Thymus (tissue), 11 donors: Measurements from ENCODE around the gene SLC6A3. TPM values are rescaled to one million over a fixed set of nuclear protein-coding genes. Genes with fewer than 3 reads are reported as not detected.
"Not testable (repeated sequence)": the region's sequence is repeated elsewhere in the genome, so short reads cannot be mapped to it uniquely, and the experiment has no call there.

ENCODE experiments used
- DNase-seq, 9 donors: peaks; one replicate each; pipeline ENCODE4 v3.0.0-alpha.2; 2013; ENCODE audit warnings: low spot score in 9 of 9, low read depth in 6 of 9, missing footprints in 1 of 9
- H3K27ac ChIP-seq, 2 donors: one replicate each; pipeline ENCODE4 v1.5.1; 2013; ENCODE audit warnings: control low read depth in 1 of 2, low read depth in 1 of 2, low read length in 1 of 2, mild to moderate bottlenecking in 1 of 2, moderate library complexity in 1 of 2
- H3K27me3 ChIP-seq, 2 donors: one replicate each; pipeline ENCODE4 v1.5.1; 2013; ENCODE audit warnings: low read length in 1 of 2; ENCODE audit not compliant: control insufficient read depth in 2 of 2, insufficient read depth in 1 of 2
- H3K36me3 ChIP-seq, 2 donors: one replicate each; pipeline ENCODE4 v1.5.1; 2013; ENCODE audit warnings: low read length in 1 of 2, mild to moderate bottlenecking in 1 of 2, moderate library complexity in 1 of 2; ENCODE audit not compliant: control insufficient read depth in 2 of 2, insufficient read depth in 2 of 2
- H3K4me1 ChIP-seq, 2 donors: one replicate each; pipeline ENCODE4 v1.5.1; 2013; ENCODE audit warnings: low read length in 2 of 2; ENCODE audit not compliant: control insufficient read depth in 2 of 2, insufficient read depth in 2 of 2
- H3K4me3 ChIP-seq, 2 donors: one replicate each; pipeline ENCODE4 v1.5.1; 2013; ENCODE audit warnings: low read length in 2 of 2, control low read depth in 1 of 2, mild to moderate bottlenecking in 1 of 2
- H3K9me3 ChIP-seq, 2 donors: one replicate each; pipeline ENCODE4 v1.5.1; 2013; ENCODE audit warnings: low read length in 1 of 2, mild to moderate bottlenecking in 1 of 2; ENCODE audit not compliant: control insufficient read depth in 2 of 2, insufficient read depth in 1 of 2
- WGBS: extraction: QIAGEN DNeasy Blood & Tissue Kit; methylation state at CpG from one replicate; pipeline ENCODE4 v1.1.7; 2013; 5-methylcytosine and 5-hydroxymethylcytosine counted together
- polyA plus RNA-seq: library from polyadenylated mRNA; stranded (reverse); fragments of 200-250 nt; gene quantifications from one replicate; pipeline ENCODE4 v1.2.3, GENCODE V29; 2013
- total RNA-seq: library from RNA; stranded (reverse); fragments of 120-200 nt; gene quantifications from one replicate; pipeline ENCODE4 v1.2.4, GENCODE V29; 2013
- donor health status: healthy.

Gene SLC6A3
- total and polyA plus RNA-seq, 2 donors, result 0.33 to 14.9 TPM

DNA sequence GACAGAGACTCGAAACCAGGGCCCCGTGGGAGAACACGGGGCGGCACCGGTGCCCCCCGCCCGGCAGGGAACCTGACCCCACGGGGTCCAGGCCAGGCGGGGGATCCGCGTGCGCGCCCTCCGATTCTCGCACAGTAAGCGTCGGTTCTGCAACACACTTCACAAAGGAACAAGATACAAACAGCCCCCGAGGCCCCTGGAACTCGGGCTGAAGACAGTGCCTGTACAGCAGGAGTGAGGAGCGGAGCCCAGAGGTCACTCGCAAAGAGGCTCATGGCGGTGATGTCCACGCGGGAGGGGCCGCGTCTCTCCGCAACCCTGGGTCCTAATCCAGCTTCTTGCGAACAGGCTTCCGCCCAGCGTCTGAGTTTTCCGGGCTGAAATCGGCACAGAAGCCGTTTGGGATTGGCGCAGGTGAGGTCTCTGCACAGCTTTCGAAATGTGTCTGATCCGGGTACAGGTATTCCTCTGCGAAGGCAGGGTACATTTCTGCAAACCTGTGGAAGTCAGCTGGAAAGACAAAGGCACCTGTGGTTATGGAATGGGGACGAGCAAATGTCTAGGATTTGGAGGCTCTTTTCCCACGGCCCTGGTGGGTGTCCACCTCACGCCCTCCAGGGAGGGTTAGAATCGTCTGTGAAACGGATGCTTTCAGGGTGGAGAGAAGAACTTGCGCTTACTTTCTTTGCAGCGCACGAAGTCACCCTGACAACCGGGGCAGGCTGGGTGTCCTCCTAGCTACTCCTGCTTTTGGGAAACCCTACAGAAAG, 18.3 kb upstream of the SLC6A3 start:
- Histone ChIP-seq H3K27me3 (no peaks in the 10 kb centered on the region), H3K4me3 (no peak overlapping the region), H3K9me3 (peaks cover 0 to 7% of the 10 kb centered on the region in 2 donors), H3K27ac (no peak overlapping the region), H3K36me3 (peaks cover 18 to 47% of the 10 kb centered on the region in 2 donors), H3K4me1 (peaks cover 0 to 5% of the 10 kb centered on the region in 2 donors)
- WGBS, result 98% methylated on average over 46 of the region's 46 CpGs
- no peak for DNase-seq

DNA sequence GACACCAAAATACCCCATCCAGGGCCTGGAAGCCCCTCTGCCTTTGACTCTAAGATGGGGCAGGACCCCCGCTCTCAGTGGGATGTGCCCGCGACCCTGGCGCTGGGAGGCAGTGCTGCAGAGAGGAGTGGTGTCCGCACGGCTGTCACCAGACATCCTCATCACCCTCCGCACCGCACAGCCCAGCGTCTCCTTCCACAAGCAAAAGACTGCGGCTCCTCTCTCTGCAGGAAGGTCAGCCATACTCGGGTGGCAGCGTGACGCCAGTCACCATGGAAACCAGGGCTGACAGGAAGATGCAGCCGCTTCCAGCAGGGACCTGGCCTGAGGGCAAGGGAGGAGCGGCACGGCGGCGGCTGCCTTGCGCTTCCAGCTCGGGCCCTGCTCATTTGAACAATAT, 17.1 kb upstream of the SLC6A3 start:
- Histone ChIP-seq H3K27ac (no peak overlapping the region), H3K4me1 (peaks cover 0 to 5% of the 10 kb centered on the region in 2 donors), H3K36me3 (peaks cover 18 to 47% of the 10 kb centered on the region in 2 donors), H3K9me3 (peaks cover 0 to 15% of the 10 kb centered on the region in 2 donors), H3K4me3 (no peak overlapping the region), H3K27me3 (no peaks in the 10 kb centered on the region)
- whole genome bisulfite sequencing, result 92% methylated on average over 20 of the region's 20 CpGs
- DNase-seq, result no peak

DNA sequence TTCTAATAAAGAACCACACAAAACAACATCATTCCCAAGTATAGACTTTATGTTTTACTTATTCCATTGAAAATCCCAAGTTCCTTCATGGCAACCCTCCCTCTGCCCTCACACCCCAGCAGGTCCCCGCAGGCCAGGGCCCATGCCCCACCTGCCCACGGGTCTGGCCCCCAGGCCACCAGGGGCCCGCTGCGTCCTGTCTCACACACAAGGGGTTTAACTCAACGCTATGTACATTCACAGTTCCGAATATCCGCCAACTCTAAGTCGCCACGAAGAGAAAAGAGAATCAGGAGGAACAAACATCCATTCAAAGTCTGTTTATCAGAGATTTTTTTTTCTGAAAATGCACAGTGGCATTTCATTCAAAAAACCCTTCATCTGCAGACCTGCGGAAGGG, 16.2 kb upstream of the SLC6A3 start:
- H3K9me3 ChIP-seq, result peaks cover 5 to 13% of the 10 kb centered on the region in 2 donors
- H3K27me3 ChIP-seq, result no peaks in the 10 kb centered on the region
- 99% methylated on average over 10 of the region's 10 CpGs for WGBS
- peaks cover 18 to 46% of the 10 kb centered on the region in 2 donors for H3K36me3 ChIP-seq
- peaks cover 0 to 5% of the 10 kb centered on the region in 2 donors for H3K4me1 ChIP-seq
- no peak for DNase-seq
- no peak overlapping the region for H3K4me3 ChIP-seq
- H3K27ac ChIP-seq, result no peak overlapping the region

DNA sequence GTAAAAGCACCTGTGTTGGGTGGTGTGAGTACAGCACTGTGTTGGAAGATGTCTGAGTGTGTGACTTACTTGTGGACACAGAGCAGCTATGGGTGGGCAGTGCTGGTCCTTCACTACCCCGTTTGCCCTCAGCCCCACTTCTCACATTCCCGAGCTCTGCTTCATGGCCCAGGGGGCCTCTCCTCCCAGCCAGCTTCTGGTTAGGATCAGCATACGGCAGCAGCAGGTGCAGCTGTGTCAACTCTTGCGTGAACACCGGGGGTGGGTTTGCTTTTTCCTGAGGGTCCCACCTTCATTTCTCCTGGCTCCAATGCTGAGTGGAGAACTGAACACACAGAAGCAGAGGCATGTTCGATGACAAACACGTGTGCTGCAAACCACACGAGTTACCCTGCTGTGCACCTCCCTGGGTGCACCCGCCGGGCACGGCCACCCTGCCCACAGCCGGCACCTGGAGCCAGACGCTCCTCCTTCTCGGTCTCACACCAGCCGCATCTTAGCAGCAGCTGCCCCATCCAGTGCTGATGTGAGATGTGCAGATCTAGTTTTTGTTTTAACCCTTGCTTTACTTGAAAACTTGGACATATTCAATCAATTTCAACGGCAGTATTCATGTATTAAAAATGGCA, 14.9 kb upstream of the SLC6A3 start:
- DNase-seq, result no peak
- H3K27ac ChIP-seq, result no peak overlapping the region
- no peak overlapping the region for H3K4me3 ChIP-seq
- H3K36me3 ChIP-seq, result peaks cover 18 to 39% of the 10 kb centered on the region in 2 donors
- 75% methylated on average over 16 of the region's 16 CpGs for WGBS
- peaks cover 0 to 5% of the 10 kb centered on the region in 2 donors for H3K4me1 ChIP-seq
- no peaks in the 10 kb centered on the region for H3K27me3 ChIP-seq
- H3K9me3 ChIP-seq, result peaks cover 8 to 16% of the 10 kb centered on the region in 2 donors

- H3K4me3 ChIP-seq, H3K4me1 ChIP-seq, H3K27me3 ChIP-seq, DNase-seq, H3K27ac ChIP-seq: not testable (repeated sequence)
- WGBS, result 98% methylated on average over 2 of the region's 2 CpGs
- H3K9me3 ChIP-seq, result peaks cover 8 to 14% of the 10 kb centered on the region in 2 donors
- peaks cover 18 to 33% of the 10 kb centered on the region in 2 donors for H3K36me3 ChIP-seq
These were observed 14.2 kb upstream of the SLC6A3 start for GRCh38 chr5:1459435-1459834.

DNA sequence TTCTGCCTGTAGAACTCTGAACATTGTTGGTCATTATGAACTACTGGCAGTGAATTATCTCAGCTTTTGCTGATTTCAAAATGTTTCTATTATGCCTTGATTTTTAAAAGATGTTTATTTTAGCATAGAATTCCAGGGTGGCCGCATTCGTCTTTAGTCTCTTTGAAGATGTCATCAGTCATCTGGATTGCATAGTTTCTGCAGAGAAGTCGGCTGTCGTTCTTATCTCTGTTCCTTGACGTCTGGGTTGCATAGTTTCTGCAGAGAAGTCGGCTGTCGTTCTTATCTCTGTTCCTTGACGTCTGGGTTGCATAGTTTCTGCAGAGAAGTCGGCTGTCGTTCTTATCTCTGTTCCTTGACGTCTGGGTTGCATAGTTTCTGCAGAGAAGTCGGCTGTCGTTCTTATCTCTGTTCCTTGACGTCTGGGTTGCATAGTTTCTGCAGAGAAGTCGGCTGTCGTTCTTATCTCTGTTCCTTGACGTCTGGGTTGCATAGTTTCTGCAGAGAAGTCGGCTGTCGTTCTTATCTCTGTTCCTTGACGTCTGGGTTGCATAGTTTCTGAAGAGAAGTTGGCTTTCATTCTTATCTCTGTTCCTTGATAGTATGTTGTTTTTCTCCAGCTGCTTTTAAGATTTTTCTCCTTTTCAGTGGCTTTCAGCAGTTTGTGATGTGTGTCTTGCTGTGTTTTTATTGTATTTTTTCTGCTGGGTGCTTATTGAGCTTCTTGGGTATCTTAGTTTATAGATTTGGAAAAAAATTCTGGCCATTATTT, 11.1 kb upstream of the SLC6A3 start:
- H3K4me1 ChIP-seq, DNase-seq, H3K27ac ChIP-seq, H3K27me3 ChIP-seq, H3K36me3 ChIP-seq, H3K4me3 ChIP-seq: not testable (repeated sequence)
- H3K9me3 ChIP-seq, result peaks cover 14 to 21% of the 10 kb centered on the region in 2 donors
- 96% methylated on average over 10 of the region's 20 CpGs for WGBS

DNA sequence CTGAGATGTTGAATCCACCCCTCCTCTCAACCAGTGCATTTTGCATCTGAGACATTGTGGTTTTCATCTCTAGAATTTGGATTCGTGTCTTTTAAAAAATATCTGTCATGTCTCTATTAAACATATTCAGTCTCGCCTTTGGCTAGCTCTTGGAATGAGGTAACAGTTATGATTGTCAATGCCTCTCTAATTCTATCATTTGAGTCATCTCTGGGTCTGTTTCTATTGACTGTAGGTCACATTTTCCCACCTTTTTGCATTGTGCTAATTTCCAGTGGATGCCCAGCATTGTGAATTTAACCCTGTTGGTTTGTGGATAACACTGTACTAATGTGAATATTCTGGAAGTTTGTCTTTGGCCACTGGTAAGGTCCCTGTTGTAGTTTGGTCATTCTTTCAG, 8.4 kb upstream of the SLC6A3 start:
- Histone ChIP-seq H3K9me3 (peaks cover 14 to 21% of the 10 kb centered on the region in 2 donors), H3K4me3 (no peak overlapping the region), H3K4me1 (peaks cover under 1 to 3% of the 10 kb centered on the region in 2 donors), H3K27me3 (peaks cover 0 to 13% of the 10 kb centered on the region in 2 donors), H3K27ac (no peak overlapping the region), H3K36me3 (peaks cover 0 to 4% of the 10 kb centered on the region in 2 donors)
- WGBS, result 85% methylated on average over 2 of the region's 2 CpGs
- no peak for DNase-seq

DNA sequence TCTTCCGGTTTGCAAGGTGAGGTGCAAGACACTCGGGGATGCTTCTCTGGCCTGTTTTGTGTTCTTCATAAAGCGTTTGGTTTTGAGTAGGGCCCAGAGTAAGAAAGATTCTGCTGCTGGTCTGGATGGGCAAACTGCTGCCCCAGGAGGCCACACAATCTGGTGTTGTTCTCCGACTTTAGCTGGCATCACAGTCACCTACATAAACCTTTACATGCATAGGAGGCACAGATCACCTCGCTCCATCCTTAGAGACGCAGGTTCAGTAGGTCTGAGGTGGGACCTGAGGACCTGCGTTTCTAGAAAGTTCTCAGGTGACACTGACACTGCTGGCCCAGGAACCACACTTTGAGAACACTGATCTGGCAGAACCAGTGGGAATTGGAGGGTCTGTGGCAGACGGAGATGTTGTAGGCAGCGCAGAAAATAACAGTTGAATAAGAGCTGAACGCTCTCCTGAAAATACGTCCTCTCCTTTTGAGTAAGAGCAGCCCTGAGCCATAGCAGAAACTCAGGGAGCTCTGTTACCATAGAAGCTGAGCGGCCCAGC, 3.9 kb upstream of the SLC6A3 start:
- H3K27me3 ChIP-seq, result peaks cover 26 to 57% of the 10 kb centered on the region in 2 donors
- peaks cover 5 to 6% of the 10 kb centered on the region in 2 donors for H3K9me3 ChIP-seq
- WGBS, result 95% methylated on average over 12 of the region's 12 CpGs
- no peak for DNase-seq
- H3K4me1 ChIP-seq, result peaks cover 14 to 32% of the 10 kb centered on the region in 2 donors
- no peak overlapping the region for H3K4me3 ChIP-seq
- no peak overlapping the region for H3K27ac ChIP-seq
- H3K36me3 ChIP-seq, result no peaks in the 10 kb centered on the region
